Islet of Langerhans (tissue), 1 donor: Measurements from ENCODE around the gene GABBR2.
"Not testable (repeated sequence)": the region's sequence is repeated elsewhere in the genome, so short reads cannot be mapped to it uniquely, and the experiment has no call there.

Source experiments
- FAIRE-seq: peaks from one replicate; lab custom pipeline; 2011; peaks lifted over from hg19 to GRCh38; lab: Jason Lieb, UNC

Gene GABBR2

DNA sequence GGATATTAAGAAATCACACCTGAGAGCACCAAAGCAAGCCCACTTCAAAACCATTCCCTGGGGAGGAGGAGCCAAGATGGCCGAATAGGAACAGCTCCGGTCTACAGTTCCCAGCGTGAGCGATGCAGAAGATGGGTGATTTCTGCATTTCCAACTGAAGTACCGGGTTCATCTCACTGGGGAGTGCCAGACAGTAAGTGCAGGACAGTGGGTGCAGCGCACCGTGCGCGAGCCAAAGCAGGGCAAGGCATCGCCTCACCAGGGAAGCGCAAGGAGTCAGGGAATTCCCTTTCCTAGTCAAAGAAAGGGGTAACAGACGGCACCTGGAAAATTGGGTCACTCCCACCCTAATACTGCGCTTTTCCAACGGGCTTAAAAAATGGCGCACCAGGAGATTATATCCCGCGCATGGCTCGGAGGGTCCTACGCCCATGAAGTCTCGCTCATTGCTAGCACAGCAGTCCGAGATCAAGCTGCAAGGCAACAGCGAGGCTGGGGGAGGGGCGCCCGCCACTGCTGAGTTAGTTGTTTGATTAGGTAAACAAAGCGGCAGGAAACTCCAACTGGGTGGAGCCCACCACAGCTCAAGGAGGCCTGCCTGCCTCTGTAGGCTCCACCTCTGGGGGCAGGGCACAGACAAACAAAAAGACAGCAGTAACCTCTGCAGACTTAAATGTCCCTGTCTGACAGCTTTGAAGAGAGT, 200.4 kb downstream of the GABBR2 start:
- FAIRE-seq, result not testable (repeated sequence)

GRCh38 chr9:98506422-98507054, 202.2 kb downstream of the GABBR2 start:
- no peak for FAIRE-seq

DNA sequence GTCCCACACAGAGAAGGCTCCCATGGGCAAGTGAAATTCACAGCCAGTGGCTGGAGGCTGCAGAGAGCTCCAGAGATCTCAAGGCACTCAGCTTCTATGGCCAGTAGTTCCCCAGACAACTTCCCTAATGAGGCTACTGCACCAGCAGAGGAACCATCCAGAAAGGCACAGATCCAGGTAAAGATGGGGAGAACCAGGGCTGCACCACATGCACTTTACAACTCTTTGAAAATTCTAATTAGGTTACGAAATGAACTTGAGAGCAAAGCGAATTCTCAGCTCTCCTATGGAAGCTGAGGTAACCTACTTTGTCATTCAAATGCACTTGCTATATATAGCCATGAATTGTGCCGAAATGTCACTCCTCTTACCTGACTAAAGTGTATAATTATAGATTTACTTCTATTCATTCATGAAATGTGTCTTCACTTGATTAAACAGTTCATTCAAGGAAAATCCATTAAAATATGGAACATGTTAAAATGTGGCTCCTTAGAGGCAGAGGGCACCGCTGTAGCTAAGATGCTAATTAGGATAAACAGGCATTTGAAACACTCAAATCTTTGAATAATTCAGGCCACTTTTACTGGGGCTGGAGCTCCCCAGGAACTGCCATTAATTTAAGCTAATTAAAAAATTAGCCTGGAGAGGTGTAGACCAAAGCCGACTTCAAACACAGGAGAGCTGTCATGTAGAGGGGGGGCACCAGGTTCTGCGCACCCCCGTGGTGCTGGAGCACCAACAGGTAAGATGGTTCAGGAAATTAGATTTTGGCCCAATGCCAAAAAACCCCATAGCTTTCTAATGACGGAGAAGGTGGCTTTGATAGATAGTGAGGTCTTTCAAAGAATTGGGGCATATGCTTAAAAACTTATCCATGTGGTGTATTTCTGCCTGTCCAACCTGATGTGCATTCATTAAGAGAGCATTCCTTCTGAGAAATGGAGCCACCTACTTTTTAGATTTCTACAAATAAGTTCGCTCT, 204.1 kb downstream of the GABBR2 start:
- FAIRE-seq, result no peak

DNA sequence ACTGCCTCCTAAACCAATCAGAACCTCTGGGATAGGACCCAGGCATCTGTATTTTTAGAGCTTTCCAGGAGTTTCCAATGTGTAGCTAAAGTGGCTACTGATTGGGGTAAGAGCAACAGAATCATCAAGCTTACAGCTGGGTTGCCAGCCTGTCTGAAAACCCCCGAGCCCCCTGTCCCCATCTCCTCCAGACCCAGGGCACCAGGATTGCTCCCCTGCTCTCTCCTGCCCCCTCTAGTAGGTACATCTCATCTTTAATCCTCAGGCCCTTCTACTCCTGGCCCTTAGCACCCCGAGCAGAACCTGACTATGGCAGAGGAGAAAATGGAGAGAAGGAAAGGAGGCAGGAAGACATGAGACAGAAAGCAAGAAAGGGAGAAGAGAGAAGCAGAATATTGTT, 204.9 kb downstream of the GABBR2 start:
- no peak for FAIRE-seq

DNA sequence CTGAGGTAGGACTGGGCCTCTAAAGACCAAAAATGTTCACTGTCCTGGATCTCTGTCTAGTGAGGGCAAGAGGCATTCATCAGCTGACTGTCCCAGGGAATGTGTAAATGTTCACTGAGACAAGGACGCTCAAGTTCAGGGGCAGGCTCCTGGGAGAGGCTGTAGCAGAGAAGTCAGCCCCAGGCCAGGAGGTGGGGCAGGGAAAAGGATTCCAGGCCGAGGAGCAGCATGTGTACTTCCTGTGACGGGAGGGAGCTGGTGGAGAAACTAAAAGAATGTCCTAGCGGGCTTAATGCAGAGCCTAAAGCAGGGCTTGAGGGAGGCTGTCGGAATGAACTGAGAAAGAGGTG, 205.8 kb downstream of the GABBR2 start:
- no peak for FAIRE-seq

DNA sequence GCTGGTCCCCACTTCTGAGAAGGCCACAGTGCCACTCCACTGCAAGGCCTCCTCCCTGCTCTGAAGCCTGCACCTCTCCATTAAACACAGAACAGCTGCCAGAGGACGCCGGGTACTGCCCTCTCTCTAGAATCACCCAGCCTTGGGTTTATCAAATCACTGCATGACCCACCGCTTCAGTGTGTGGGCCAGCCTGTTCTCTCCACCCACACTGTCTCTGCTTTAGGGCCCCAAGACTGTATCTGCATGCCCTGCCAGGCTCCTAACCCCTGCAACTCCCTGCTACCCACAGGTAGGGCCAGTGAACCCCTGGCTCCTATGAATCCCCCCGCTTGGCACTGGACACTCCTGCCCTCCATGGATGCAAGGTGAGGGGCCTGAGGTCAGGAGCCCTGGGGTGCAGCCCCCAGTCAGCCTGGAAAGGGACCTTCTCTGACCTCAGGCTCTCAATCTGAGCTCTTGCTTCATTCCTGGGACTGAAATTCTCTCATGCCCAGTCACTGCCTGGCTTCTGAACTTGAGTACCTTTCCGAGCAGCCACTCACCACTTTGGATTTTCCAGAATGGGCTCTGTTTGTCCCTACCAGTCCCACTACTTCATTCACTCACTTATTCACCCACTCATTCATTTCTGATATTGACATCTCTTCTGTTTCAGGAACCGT, 206.3 kb downstream of the GABBR2 start:
- no peak for FAIRE-seq

GRCh38 chr9:98501819-98502218, 206.9 kb downstream of the GABBR2 start:
- no peak for FAIRE-seq

DNA sequence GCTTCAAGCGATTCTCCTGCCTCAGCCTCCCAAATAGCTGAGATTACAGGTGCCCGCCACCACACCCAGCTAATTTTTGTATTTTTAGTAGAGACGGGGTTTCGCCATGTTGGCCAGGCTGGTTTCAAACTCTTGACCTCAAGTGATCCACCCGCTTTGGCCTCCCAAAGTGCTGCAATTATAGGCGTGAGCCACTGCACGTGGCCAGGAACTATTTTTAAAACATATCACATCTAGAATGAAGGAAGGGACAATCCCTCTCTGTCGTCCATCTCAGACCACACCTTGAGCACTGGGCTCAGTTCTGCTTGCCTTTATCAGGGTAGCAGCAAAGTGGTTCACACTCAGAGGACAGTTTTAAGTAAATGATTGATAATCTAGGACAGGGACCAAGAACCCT, 207.5 kb downstream of the GABBR2 start:
- not testable (repeated sequence) for FAIRE-seq

DNA sequence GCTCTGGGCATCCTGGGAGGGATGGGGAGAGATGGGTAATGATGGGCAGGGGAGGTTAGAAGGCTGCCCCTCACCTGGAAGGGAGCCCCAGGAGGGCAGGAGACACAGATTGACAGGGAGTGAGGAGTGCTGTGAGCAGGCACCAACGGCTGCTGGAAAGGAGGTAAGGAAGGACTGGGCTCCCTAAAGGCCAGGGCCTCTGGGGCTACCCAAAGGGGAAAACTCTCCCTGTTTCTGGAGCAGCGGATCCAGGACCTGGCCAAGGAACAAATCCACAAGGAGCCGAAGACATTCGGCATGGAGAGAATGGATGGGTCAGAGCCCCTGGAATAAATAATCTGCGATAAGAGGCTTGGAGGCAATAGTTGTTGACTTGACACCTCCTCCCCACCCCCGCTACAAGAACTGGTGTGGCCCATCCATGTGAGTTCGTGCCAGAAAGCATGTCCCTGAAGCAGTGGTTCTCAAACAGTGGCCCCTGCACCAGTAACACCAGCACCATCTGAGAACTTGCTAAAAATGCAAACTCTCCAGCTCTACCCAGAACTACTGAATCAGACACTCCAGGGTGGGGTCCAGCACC, 208.3 kb downstream of the GABBR2 start:
- no peak for FAIRE-seq

DNA sequence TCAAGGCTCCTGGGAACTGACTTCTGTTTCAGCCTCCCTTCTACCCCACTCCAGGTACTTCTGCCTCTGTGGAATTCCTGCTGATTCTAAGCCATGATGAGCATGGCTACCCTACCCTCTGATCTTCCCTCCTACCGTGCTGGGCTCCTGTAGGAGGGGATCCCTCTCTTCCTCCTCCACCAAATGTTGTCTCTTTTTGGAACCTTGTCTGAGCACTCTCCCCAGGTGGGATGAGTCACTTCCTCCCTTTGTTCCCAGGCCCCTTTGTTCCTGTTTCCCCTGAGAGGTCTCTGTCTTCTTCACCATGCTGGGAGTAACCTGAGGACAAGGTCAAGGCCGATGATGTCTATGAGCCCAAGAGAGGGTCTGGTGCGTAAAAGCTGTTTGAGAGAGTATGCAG, 213.2 kb downstream of the GABBR2 start:
- FAIRE-seq, result no peak

GRCh38 chr9:98494852-98495251, 213.9 kb downstream of the GABBR2 start:
- no peak for FAIRE-seq

GRCh38 chr9:98491828-98492227, 216.9 kb downstream of the GABBR2 start:
- FAIRE-seq, result no peak

DNA sequence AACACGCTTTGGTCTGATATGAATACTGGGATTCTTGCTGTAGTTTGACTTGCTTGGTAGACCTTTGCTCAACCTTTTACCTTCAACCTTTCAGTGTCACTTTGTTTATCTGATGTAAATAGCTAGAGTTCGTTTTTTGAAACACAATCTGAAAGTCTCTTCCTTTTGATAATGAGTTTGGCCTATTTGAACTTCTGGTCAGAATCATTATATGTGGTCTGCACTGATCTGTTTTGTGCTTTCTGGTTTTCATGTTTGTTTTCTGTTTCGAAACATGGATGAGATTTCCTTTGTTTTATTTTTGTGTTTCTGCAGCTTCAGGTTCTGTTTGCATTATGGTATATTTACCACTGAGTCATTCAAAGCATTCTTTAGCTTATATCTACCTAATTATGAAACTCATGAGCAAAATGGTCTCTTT, 217.5 kb downstream of the GABBR2 start:
- no peak for FAIRE-seq

- no peak for FAIRE-seq
Observed at GRCh38 chr9:98488571-98489312, 220.0 kb downstream of the GABBR2 start.

- FAIRE-seq, result no peak
Observed at GRCh38 chr9:98485706-98486105, 223.0 kb downstream of the GABBR2 start.

GRCh38 chr9:98484162-98484561, 224.6 kb downstream of the GABBR2 start:
- no peak for FAIRE-seq

DNA sequence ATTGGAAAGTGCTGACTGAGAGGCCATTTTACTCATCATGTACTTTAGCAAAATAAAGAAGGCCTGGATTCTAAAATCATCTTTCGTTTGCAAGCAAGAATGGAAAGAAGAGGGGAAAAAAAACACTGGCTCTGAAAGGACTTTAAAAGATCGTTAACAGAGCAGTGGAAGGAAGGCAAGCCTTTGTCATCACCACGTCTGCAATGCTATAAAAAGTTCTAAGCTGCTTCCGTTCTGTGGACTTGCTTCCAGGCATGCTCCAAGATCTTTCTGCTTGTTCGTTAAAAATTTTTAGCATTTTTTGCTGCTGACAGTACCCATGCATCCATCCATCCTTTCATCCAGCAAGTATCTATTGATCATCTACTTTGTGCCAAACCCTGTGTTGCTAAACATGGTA, 226.5 kb downstream of the GABBR2 start:
- FAIRE-seq, result no peak

DNA sequence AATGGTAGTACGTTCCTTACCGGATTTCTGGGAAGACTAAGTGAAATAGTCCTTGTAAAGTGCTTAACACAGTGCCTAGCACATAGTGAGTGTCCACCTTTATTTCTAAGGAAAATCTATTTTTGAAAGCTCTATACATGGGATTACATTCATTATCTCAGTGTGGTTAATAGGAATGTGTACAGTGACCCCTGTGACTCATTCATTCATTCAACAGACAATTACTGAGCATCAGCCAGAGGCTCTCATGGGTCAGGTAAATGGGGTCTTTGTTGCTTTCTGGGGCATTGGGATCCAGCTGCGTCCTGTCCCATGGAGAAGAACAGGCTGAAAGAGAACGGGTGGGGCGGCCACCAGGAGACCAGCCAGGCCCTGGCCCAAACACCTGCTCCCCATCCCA, 227.1 kb downstream of the GABBR2 start:
- no peak for FAIRE-seq

- no peak for FAIRE-seq
Observed at GRCh38 chr9:98479967-98480847, 228.5 kb downstream of the GABBR2 start.

DNA sequence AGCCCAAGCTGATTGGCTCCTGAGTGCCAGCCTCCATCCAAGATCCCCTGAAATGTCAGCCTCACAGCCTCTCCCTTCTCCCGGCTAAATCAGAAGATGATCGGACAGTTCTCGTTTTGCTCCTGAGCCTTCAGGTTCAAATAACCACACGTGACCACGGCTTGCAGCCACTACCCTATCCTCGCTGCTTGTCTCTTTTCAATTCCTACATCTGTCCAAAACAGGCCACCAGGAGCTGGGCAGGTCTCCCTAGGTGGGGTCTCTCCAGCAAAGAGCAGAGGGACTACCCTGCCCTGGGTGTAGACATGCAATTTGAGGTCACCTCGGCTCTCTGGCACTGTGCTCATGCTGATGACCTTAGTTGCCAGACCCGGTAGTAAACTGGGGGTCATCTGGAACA, 229.3 kb downstream of the GABBR2 start:
- no peak for FAIRE-seq
